Endothelial cell of umbilical vein (primary cell): Measurements from ENCODE around the gene NAGS. TPM values are rescaled to one million over a fixed set of nuclear protein-coding genes. Genes with fewer than 3 reads are reported as not detected.

Source experiments
- BruUV-seq: library from RNA; stranded (reverse); fragments of 400-500 nt; replicated peaks from 2 replicates; lab custom pipeline; 2021; lab: Mats Ljungman, UMichigan
- CTCF ChIA-PET: fragments of 300-600, 350-600 bp; sonication (Branson Sonifier 250); formaldehyde crosslinking; loops from one replicate; lab custom pipeline; 2021; ENCODE audit warnings: antibody characterized with exemption, inconsistent platforms; lab: Charles Lee
- POLR2A ChIA-PET: fragments of 300-600, 350-600 bp; sonication (Branson Sonifier 250); formaldehyde crosslinking; loops from one replicate; lab custom pipeline; 2021; ENCODE audit warnings: antibody characterized with exemption, inconsistent platforms; lab: Charles Lee
- DNase-seq: peaks from one replicate; pipeline ENCODE4 v3.0.0-alpha.2; 2011; ENCODE audit warnings: low read depth, low spot score
- FAIRE-seq: peaks from 2 replicates; lab custom pipeline; 2011; peaks lifted over from hg19 to GRCh38; lab: Jason Lieb, UNC
- H2AFZ ChIP-seq: 2 replicates; pipeline ENCODE4 v1.6.0; 2012; ENCODE audit warnings: low read depth, low read length, control low read depth, inconsistent platforms
- H3K27ac ChIP-seq: 2 replicates; pipeline ENCODE4 v1.5.1; 2011; ENCODE audit warnings: low read depth, mild to moderate bottlenecking, control low read depth, low read length, moderate library complexity; ENCODE audit not compliant: insufficient read depth
- H3K27me3 ChIP-seq, 2 experiments: 2 replicates each; pipeline versions ENCODE4 v1.6.0 to v1.6.1; 2011; ENCODE audit warnings: low read length in 2 of 2, mixed read lengths in 1 of 2; ENCODE audit not compliant: control insufficient read depth in 2 of 2, insufficient read depth in 2 of 2
- H3K36me3 ChIP-seq, 2 experiments: 2 replicates in 1 of 2; 3 replicates in 1 of 2; pipeline ENCODE4 v1.5.1; 2011; ENCODE audit warnings: low read length in 2 of 2, mild to moderate bottlenecking in 1 of 2, moderate library complexity in 1 of 2; ENCODE audit not compliant: control insufficient read depth in 2 of 2, insufficient read depth in 2 of 2; ENCODE audit errors: extremely low read depth in 1 of 2
- H3K4me1 ChIP-seq: 3 replicates; pipeline ENCODE4 v1.5.1; 2011; ENCODE audit warnings: mild to moderate bottlenecking, low read length; ENCODE audit not compliant: control insufficient read depth, insufficient read depth; ENCODE audit errors: extremely low read depth
- H3K4me2 ChIP-seq: 2 replicates; pipeline ENCODE4 v1.6.1; 2011; ENCODE audit warnings: low read length, control low read depth, mixed read lengths; ENCODE audit not compliant: insufficient read depth
- H3K4me3 ChIP-seq, 3 experiments: fragments of 200-600 bp in 1 of 3; sonication (generic), shearing (Covaris generic) in 1 of 3; replicated peaks in 1 of 3; 2 replicates each; pipeline ENCODE4 v1.5.1; 2011 to 2016; ENCODE audit warnings: control low read depth in 3 of 3, low read length in 3 of 3, mild to moderate bottlenecking in 2 of 3, inconsistent platforms in 1 of 3, low read depth in 1 of 3, moderate library complexity in 1 of 3; ENCODE audit not compliant: insufficient read depth in 1 of 3
- H3K79me2 ChIP-seq: 2 replicates; pipeline ENCODE4 v1.6.0; 2012; ENCODE audit warnings: low read length, inconsistent platforms; ENCODE audit not compliant: control insufficient read depth, insufficient read depth
- H3K9ac ChIP-seq: replicated peaks from 2 replicates; pipeline ENCODE3; 2011; ENCODE audit warnings: low read length, control low read depth; ENCODE audit not compliant: insufficient read depth; ENCODE audit errors: extremely low read depth
- H3K9me1 ChIP-seq: replicated peaks from 3 replicates; pipeline ENCODE4 v1.6.0; 2011; ENCODE audit warnings: mild to moderate bottlenecking, low read length; ENCODE audit not compliant: control insufficient read depth, insufficient read depth; ENCODE audit errors: extremely low read depth
- H3K9me3 ChIP-seq: replicated peaks from 2 replicates; pipeline ENCODE4 v1.5.1; 2012; ENCODE audit warnings: low read length, inconsistent platforms; ENCODE audit not compliant: control insufficient read depth, insufficient read depth
- H4K20me1 ChIP-seq: replicated peaks from 2 replicates; pipeline ENCODE3; 2011; ENCODE audit warnings: mild to moderate bottlenecking, low read length; ENCODE audit not compliant: control insufficient read depth, insufficient read depth; ENCODE audit errors: extremely low read depth
- EZH2 ChIP-seq: IDR thresholded peaks from 2 replicates; pipeline ENCODE4 v1.6.1; 2012; ENCODE audit warnings: borderline replicate concordance, low read depth, mild to moderate bottlenecking, moderate library complexity, low read length, inconsistent platforms; ENCODE audit not compliant: severe bottlenecking
- FOS ChIP-seq: IDR thresholded peaks from 2 replicates; pipeline ENCODE4 v1.6.1; 2011; ENCODE audit warnings: mild to moderate bottlenecking, low read length, moderate library complexity, borderline replicate concordance; ENCODE audit not compliant: insufficient read depth
- GATA2 ChIP-seq: IDR thresholded peaks from 2 replicates; pipeline ENCODE4 v1.7.0; 2011; ENCODE audit warnings: low read depth, mild to moderate bottlenecking, moderate library complexity, mixed read lengths, low read length; ENCODE audit not compliant: insufficient read length, insufficient read depth
- JUN ChIP-seq: IDR thresholded peaks from 2 replicates; pipeline ENCODE4 v1.6.1; 2011; ENCODE audit warnings: borderline replicate concordance, low read depth; ENCODE audit not compliant: insufficient read length, insufficient read depth
- MYC ChIP-seq: IDR thresholded peaks from one replicate; pipeline ENCODE4 v1.6.1; 2011; ENCODE audit warnings: mild to moderate bottlenecking, low read depth, low read length
- POLR2A ChIP-seq: IDR thresholded peaks from 2 replicates; pipeline ENCODE4 v1.6.1; 2012; ENCODE audit warnings: low read depth, mild to moderate bottlenecking, control low read depth, low read length
- POLR2AphosphoS5 ChIP-seq: IDR thresholded peaks from 2 replicates; pipeline ENCODE4 v1.6.1; 2012; ENCODE audit warnings: low read depth, mild to moderate bottlenecking, control low read depth, low read length, moderate library complexity; ENCODE audit not compliant: insufficient read depth
- dilution Hi-C: fragments of 300-500 bp; cut with MboI; formaldehyde crosslinking; loops from one replicate; pipeline ENCODE4 v1.15.0; 2019; ENCODE audit warnings: low sequenced_read_pairs; ENCODE audit not compliant: extremely low pct_ligation_motif_present
- intact Hi-C: fragments of 100-400 bp; cut with micrococcal nuclease; formaldehyde crosslinking; loops from one replicate; pipeline ENCODE4 v1.10.0; 2022
- polyA plus RNA-seq, 4 experiments: library from polyadenylated mRNA; depleted of rRNA in 3 of 4; stranded (reverse) in 3 of 4; unstranded in 1 of 4; fragments of >200 nt; gene quantifications; 2 replicates each; pipeline versions ENCODE4 v1.2.1 to v1.2.3, GENCODE V29; 2011 to 2012; ENCODE audit warnings: missing spikeins in 1 of 4
- total RNA-seq: library from RNA; stranded (reverse); gene quantifications from 2 replicates; pipeline ENCODE4 v1.2.3, GENCODE V29; 2021
- TF ChIP-seq, protein P1 (sequence below), 2 donors: IDR thresholded peaks; 1 replicate in 1 of 2; 2 replicates in 1 of 2; pipeline ENCODE4 v1.5.1; 2011; ENCODE audit warnings: low read length in 2 of 2, mild to moderate bottlenecking in 2 of 2, moderate library complexity in 2 of 2, control low read depth in 1 of 2, inconsistent platforms in 1 of 2, low read depth in 1 of 2; ENCODE audit not compliant: insufficient read depth in 1 of 2; ENCODE audit errors: extremely low read depth in 1 of 2
- TF ChIP-seq, protein P2 (sequence below): IDR thresholded peaks from 2 replicates; pipeline ENCODE4 v1.6.1; 2011; ENCODE audit not compliant: insufficient read depth, insufficient read length

NAGS gene
- total and polyA plus RNA-seq, 2 donors (not counting 3 experiments of a cell fraction or from before 2014, with no cell fraction given), result 3.3 to 6.1 TPM

DNA sequence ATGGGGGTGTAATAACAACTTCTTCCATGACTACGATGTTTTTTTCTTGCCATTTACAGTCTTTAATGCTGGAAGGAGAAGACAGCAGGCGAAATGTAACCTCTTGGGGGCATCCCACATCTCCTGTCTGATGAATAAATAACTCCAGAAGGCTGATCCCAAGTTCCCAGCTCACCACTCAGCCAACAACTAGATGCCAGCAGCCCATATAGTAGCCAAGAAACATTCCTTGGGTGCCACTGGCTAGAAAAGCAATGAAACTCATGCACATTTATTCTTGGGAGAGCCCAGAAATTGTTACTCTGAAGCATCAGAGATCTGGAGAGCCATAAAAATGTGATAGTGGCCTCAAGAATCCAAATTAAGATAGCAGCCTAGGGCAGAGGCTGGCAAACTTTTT is 33.0 kb downstream of the NAGS start:
- TF ChIP-seq EZH2, result no peak
- no peak for TF ChIP-seq POLR2A
- TF ChIP-seq FOS, result no peak
- TF ChIP-seq MYC, result no peak
- no peak for TF ChIP-seq JUN
- TF ChIP-seq POLR2AphosphoS5, result no peak
- TF ChIP-seq GATA2, result no peak
- TF ChIP-seq, protein P1, sequence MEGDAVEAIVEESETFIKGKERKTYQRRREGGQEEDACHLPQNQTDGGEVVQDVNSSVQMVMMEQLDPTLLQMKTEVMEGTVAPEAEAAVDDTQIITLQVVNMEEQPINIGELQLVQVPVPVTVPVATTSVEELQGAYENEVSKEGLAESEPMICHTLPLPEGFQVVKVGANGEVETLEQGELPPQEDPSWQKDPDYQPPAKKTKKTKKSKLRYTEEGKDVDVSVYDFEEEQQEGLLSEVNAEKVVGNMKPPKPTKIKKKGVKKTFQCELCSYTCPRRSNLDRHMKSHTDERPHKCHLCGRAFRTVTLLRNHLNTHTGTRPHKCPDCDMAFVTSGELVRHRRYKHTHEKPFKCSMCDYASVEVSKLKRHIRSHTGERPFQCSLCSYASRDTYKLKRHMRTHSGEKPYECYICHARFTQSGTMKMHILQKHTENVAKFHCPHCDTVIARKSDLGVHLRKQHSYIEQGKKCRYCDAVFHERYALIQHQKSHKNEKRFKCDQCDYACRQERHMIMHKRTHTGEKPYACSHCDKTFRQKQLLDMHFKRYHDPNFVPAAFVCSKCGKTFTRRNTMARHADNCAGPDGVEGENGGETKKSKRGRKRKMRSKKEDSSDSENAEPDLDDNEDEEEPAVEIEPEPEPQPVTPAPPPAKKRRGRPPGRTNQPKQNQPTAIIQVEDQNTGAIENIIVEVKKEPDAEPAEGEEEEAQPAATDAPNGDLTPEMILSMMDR (IDR thresholded peaks at IDR 0.05; ENCODE audit: extremely low read depth in 1 of 2, insufficient read depth in 1 of 2, low read depth in 1 of 2, low read length in 2 of 2), result no peak
- TF ChIP-seq, protein P2, sequence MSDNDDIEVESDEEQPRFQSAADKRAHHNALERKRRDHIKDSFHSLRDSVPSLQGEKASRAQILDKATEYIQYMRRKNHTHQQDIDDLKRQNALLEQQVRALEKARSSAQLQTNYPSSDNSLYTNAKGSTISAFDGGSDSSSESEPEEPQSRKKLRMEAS, result no peak
- CTCF ChIA-PET, result interaction anchor here (1.0 kb wide), 1 partner anchor 93 kb away, joined by 4 read pairs; no protein-coding TSS in a partner anchor
- peaks cover 32% of the 10 kb centered on the region for H3K79me2 ChIP-seq

More for the DNA sequence above, 33.0 kb downstream of the NAGS start:
- no peaks in the 10 kb centered on the region for H3K27me3 ChIP-seq
- H3K9me1 ChIP-seq, result no peaks in the 10 kb centered on the region
- BruUV-seq, result no TSS peak
- no peak overlapping the region for H3K27ac ChIP-seq
- peaks cover 9% of the 10 kb centered on the region for H3K4me1 ChIP-seq
- H3K4me3 ChIP-seq, result no peak overlapping the region
- H3K36me3 ChIP-seq, result peaks cover 19 to 23% of the 10 kb centered on the region in 2 experiments
- intact Hi-C loops (no loop called here), dilution Hi-C loops (no loop called here)
- no peak overlapping the region for H3K9ac ChIP-seq
- no peak overlapping the region for H2AFZ ChIP-seq
- H3K4me2 ChIP-seq, result no peak overlapping the region
- POLR2A ChIA-PET, result no interaction called here
- H4K20me1 ChIP-seq, result no peaks in the 10 kb centered on the region
- FAIRE-seq (no peak), DNase-seq (no peak)
- no peaks in the 10 kb centered on the region for H3K9me3 ChIP-seq
